Stimulated activated CD4-positive, alpha-beta T cell treated with anti-CD3 and anti-CD28 coated beads, TNF-alpha, amount 100 ng/mL, for 1 hour (primary cell): ENCODE data around the gene MYH16.
"Not testable (repeated sequence)": the region's sequence is repeated elsewhere in the genome, so short reads cannot be mapped to it uniquely, and the experiment has no call there.

Source experiments
- DNase-seq, 3 donors: peaks; one replicate each; pipeline ENCODE4 v3.0.0-alpha.2; 2020; ENCODE audit warnings: low read depth in 3 of 3, low spot score in 1 of 3

The MYH16 gene

GRCh38 chr7:99301496-99301895 is 28.9 kb downstream of the MYH16 start:
- DNase-seq: no peak

GRCh38 chr7:99305473-99306260 is 33.0 kb downstream of the MYH16 start:
- no peak for DNase-seq

GRCh38 chr7:99308461-99309074 is 35.9 kb downstream of the MYH16 start:
- no peak for DNase-seq

- no peak for DNase-seq
Measured at GRCh38 chr7:99309111-99309510, 36.5 kb downstream of the MYH16 start.

- no peak for DNase-seq
Measured at GRCh38 chr7:99310004-99310403, 37.4 kb downstream of the MYH16 start.

- DNase-seq: no peak
Measured at GRCh38 chr7:99311702-99312101, 39.1 kb downstream of the MYH16 start.

- peak; percentile 45 to 56 (median 47) for DNase-seq
Measured at GRCh38 chr7:99312316-99313203, 39.9 kb downstream of the MYH16 start.

GRCh38 chr7:99313204-99313573 is 40.5 kb downstream of the MYH16 start:
- DNase-seq: no peak

- DNase-seq: no peak
Measured at GRCh38 chr7:99314504-99314903, 41.9 kb downstream of the MYH16 start.

- DNase-seq: no peak
Measured at GRCh38 chr7:99320371-99320770, 47.7 kb downstream of the MYH16 start.

GRCh38 chr7:99322659-99323058 is 50.0 kb downstream of the MYH16 start:
- not testable (repeated sequence) for DNase-seq

GRCh38 chr7:99324559-99324958 is 51.9 kb downstream of the MYH16 start:
- no peak for DNase-seq

- no peak for DNase-seq
Measured at GRCh38 chr7:99325001-99325493, 52.4 kb downstream of the MYH16 start.

GRCh38 chr7:99325592-99326407 is 53.2 kb downstream of the MYH16 start, which contains the start of gene ARPC1A:
Gene ARPC1A (plus strand): TSS chr7:99325898. CDS start chr7:99333354, 7,456 bp downstream.
- DNase-seq: peak; percentile 79 to 91 (median 90)

GRCh38 chr7:99326408-99326782 is 53.8 kb downstream of the MYH16 start:
- DNase-seq: no peak

- DNase-seq: not testable (repeated sequence)
Measured at GRCh38 chr7:99330314-99330961, 57.8 kb downstream of the MYH16 start.

GRCh38 chr7:99331002-99331401 is 58.4 kb downstream of the MYH16 start:
- DNase-seq: no peak

GRCh38 chr7:99339595-99339994 is 67.0 kb downstream of the MYH16 start:
- DNase-seq: no peak

GRCh38 chr7:99340659-99341058 is 68.0 kb downstream of the MYH16 start:
- no peak for DNase-seq

- no peak for DNase-seq
Measured at GRCh38 chr7:99344061-99344647, 71.5 kb downstream of the MYH16 start.
